Upper lobe of left lung (tissue), 4 donors: ENCODE results near the gene SFXN4.

ENCODE experiments used
- POLR2A ChIP-seq, 4 donors: fragments of 450-650 bp; IDR thresholded peaks; one replicate each; pipeline ENCODE4 v1.5.1; 2016 to 2017; ENCODE audit warnings: antibody characterized with exemption in 4 of 4, mild to moderate bottlenecking in 2 of 4
- POLR2AphosphoS5 ChIP-seq, 2 donors: sonication (generic); formaldehyde crosslinking; IDR thresholded peaks; one replicate each; pipeline ENCODE4 v1.5.1; 2017; ENCODE audit warnings: antibody characterized with exemption in 2 of 2
- TF ChIP-seq, protein P1 (sequence below), 6 experiments: fragments of 450-650 bp in 4 of 6; fragments of 200-600 bp in 2 of 6; sonication (generic) in 2 of 6; IDR thresholded peaks; one replicate each; pipeline ENCODE4 v1.5.1; 2016 to 2019; ENCODE audit warnings: antibody characterized with exemption in 6 of 6

DNA sequence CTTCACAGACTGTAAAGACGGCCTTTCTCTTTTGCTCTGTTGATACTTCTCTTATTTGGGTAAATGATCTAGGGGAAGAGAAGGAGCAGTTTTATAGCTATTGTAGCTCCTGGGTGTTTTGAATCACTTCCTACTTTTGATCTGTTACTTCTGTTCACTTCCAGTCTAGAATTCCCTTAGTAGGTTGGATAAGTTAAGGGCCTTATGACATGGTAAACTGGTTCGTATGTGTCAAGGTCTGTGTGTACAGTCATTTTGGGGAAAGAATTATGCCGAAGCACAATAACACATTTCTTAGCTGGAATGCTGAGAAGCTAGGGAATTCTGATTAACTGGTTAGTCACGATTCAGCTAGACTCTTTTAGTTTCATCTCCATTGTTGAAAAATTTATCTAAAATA, 53.5 kb downstream of the SFXN4 start:
- TF ChIP-seq, protein P1, sequence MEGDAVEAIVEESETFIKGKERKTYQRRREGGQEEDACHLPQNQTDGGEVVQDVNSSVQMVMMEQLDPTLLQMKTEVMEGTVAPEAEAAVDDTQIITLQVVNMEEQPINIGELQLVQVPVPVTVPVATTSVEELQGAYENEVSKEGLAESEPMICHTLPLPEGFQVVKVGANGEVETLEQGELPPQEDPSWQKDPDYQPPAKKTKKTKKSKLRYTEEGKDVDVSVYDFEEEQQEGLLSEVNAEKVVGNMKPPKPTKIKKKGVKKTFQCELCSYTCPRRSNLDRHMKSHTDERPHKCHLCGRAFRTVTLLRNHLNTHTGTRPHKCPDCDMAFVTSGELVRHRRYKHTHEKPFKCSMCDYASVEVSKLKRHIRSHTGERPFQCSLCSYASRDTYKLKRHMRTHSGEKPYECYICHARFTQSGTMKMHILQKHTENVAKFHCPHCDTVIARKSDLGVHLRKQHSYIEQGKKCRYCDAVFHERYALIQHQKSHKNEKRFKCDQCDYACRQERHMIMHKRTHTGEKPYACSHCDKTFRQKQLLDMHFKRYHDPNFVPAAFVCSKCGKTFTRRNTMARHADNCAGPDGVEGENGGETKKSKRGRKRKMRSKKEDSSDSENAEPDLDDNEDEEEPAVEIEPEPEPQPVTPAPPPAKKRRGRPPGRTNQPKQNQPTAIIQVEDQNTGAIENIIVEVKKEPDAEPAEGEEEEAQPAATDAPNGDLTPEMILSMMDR (IDR thresholded peaks at IDR 0.05): no peak
- no peak for TF ChIP-seq POLR2A (IDR thresholded peaks at IDR 0.05)
- TF ChIP-seq POLR2AphosphoS5 (IDR thresholded peaks at IDR 0.05): no peak
